HG03521 (cell line): ENCODE measurements around the gene ID4.
"Not testable (repeated sequence)": the region's sequence is repeated elsewhere in the genome, so short reads cannot be mapped to it uniquely, and the experiment has no call there.

Experiments used
- ATAC-seq: cut with Tn5 transposase; IDR thresholded peaks from one replicate; pipeline ENCODE4 v1.9.1; 2021; ENCODE audit warnings: mild to moderate bottlenecking, moderate library complexity; ENCODE audit not compliant: unreplicated experiment

ID4 gene

DNA sequence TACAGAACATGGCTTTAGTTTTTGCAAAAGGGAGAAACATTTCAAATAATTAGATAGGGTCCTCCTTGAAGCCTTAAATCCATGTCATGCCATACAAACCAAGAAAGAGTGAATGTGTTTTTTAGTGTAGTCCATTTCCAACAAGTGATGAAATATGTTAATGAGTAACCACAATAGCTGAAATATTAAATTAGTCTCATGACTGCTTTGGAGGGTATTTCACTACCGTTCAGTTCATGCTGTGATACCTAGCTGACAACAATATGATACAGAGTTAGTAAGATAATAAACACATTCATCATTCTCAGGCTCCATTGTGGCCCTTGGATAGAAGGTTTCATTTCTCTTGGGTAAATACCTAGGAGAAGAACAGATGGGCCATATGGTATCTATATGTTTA is 5.8 kb upstream of the ID4 start:
- no peak for ATAC-seq

DNA sequence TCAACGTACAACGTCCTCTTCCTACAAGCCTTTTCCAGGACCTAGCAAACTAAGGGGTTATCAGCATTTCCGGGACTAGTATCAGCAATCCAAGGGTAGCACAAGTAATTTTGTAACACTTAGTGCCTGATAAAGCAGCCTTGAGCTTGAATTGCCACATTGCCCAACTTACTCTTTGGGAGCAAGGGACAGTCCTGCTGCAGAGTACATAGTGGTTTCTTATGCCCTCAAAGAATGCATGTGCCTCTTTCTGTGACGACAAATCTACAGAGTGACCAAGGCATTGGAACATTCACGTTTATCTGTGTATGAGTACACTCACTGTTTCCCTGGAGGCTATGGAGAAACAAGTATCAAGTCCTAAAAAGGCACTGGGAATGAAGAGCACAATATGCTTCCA is 3.2 kb upstream of the ID4 start:
- no peak for ATAC-seq

DNA sequence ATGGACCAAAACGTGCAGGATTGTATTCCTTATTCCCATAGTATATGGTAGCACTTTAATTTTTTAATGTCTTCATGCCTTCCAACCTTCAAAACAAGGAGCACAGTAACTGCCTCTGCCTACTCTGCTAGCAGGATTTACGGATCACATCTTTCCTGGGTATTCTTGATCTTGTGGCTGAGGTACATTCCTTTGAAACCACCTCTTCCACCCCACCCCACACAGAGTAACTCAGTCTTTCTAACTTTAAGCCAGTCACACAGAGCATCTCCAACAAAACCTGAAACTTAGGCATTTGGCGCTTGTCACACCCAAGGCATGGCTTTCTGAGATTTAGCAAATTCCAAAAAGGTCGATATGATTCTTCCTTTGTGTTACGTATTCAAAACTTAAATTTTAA is 2.3 kb upstream of the ID4 start:
- no peak for ATAC-seq

DNA sequence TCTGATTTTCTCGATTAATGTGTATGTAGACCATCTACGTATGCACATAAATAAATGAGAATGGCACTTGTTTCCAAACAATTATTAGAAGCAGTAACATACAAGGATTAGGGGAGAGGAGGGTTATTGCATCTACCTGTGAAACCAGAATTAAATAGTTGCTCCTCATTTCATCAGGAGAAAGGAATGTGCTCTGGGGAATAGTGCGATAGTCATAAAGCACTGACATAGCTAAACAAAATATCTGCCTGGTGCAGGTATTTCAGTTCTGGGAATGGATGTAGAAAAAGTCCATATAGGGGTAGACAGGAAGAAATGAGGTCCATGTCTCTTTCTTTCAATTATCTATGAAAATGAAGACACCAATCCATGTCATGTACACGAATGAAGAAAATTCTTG is 1.6 kb upstream of the ID4 start:
- ATAC-seq: no peak

DNA sequence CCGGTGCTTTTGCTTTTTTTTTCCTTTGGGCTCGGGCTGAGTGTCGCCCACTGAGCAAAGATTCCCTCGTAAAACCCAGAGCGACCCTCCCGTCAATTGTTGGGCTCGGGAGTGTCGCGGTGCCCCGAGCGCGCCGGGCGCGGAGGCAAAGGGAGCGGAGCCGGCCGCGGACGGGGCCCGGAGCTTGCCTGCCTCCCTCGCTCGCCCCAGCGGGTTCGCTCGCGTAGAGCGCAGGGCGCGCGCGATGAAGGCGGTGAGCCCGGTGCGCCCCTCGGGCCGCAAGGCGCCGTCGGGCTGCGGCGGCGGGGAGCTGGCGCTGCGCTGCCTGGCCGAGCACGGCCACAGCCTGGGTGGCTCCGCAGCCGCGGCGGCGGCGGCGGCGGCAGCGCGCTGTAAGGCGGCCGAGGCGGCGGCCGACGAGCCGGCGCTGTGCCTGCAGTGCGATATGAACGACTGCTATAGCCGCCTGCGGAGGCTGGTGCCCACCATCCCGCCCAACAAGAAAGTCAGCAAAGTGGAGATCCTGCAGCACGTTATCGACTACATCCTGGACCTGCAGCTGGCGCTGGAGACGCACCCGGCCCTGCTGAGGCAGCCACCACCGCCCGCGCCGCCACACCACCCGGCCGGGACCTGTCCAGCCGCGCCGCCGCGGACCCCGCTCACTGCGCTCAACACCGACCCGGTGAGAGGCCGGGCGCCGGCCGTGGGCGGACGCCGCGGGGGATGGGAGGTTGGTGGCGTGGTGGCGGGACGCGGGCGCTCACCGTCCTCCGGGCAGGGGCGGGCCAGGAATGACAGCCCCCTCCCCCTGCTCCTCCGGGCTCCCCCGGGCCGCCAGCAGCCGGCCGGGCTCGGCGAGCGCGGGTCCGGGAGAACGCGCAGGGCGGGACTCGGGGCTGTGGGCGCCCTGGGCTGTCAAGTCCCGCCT is 606 bp downstream of the ID4 start:
- ATAC-seq: no peak

DNA sequence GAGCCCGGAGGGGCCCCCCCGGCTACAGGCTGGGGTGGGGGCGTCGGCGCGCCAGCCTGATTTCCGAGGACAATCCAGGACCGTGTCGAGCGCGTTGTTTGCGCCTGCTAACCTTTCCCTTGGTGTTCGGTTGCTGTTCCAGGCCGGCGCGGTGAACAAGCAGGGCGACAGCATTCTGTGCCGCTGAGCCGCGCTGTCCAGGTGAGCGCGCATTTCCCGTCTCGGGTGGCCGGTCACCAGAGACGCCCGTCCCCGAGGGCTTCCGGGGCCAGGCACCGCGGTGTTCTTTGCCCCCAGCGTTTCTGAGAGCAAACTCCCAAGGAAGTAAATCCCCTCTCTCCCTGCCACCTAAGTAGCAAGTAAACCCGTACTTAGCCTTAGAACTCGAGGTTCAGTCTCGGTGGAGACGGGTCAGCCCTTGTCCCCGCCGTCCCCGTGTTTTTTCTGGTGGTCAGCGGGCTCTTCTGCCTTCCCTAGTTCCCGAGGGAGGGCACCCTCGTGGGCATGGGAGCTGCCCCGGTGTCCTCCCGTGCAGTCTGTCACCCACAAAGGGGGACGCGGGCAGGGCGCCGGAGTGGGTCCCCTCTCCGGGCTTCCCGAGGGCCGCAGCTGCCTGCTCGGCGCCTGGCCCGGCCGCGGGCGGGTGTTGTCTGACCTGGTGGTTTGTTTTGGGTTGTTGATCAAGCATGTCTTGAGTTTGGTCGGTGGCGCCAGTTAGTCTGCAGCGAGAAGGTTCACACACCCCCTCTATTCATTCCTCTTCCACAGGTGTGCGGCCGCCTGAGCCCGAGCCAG is 1.5 kb downstream of the ID4 start:
- ATAC-seq: no peak

DNA sequence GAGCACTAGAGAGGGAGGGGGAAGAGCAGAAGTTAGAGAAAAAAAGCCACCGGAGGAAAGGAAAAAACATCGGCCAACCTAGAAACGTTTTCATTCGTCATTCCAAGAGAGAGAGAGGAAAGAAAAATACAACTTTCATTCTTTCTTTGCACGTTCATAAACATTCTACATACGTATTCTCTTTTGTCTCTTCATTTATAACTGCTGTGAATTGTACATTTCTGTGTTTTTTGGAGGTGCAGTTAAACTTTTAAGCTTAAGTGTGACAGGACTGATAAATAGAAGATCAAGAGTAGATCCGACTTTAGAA is 2.0 kb downstream of the ID4 start:
- no peak for ATAC-seq

DNA sequence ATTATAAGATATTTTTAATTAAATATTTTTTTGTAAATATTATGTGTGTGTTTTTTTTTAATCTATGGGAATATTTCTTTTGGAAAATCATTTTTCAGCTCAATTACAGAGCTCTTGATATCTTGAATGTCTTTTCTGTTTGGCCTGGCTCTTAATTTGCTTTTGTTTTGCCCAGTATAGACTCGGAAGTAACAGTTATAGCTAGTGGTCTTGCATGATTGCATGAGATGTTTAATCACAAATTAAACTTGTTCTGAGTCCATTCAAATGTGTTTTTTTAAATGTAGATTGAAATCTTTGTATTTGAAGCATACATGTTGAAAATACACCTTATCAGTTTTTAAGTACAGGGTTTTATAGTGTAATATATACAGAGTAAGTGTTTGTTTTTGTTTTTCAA is 2.6 kb downstream of the ID4 start:
- no peak for ATAC-seq

DNA sequence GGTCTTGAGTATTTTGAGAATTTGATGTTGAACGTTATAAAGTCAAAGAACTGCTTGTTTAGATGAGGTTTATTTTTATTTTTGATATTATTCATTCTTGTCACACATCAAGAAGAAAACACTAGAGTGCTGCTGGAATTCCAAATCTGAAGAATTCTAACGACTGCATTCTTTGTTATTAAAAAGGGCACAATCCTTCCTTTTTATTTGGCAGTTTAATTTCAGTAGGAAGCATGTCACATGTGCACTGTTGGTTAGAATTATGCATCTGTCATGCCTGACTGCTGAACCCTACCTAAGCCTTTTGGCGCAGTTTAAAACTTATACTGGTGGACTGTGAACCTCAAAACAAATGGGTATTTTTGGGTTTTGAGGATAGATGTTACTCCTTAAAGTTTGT is 4.0 kb downstream of the ID4 start:
- ATAC-seq: no peak

DNA sequence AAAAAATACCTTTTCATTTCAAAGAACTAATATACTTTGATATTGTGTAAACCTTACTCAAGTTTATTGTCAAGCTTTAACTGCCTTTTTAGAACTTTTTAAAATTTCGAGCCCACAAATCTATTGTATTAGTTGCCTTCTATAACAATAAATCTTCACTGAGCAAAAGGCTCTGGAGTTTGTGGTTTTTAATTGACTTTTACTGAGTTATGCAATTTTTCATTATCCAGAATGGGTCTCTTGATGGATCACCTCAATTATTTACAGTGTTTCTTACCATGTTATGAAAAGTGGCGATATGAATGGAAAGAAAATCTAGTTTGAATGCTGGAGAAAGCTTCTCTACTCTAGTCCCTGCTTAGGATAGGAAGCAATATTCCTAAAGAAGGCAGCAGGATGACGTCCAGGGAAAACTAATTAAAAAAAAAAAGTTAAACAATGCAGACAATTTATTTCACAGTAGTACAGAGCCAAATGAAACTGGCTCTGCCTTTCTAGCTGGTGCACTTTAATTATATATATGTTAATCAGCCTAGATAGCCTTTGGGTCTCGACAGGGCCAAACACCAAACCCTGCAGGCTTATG is 5.0 kb downstream of the ID4 start:
- ATAC-seq: no peak

DNA sequence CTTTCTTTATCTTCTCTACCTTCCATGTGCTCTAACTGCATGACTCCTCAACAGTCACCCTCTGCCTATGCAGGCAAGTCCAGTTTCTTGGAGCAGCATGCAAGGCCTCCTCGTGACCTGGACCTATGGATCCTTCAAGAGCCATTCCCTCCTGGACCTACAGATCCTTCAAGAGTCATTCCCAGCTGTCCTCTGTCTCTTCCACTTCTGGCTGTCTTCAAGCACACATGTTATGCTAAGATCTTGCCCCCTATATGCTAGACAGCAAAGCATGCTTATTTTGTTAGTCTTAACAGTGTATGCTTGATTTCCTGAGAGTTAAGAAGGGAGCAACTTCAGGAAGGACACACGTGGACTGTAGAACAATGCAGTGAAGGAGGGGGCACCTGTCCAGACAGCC is 7.5 kb downstream of the ID4 start:
- no peak for ATAC-seq

DNA sequence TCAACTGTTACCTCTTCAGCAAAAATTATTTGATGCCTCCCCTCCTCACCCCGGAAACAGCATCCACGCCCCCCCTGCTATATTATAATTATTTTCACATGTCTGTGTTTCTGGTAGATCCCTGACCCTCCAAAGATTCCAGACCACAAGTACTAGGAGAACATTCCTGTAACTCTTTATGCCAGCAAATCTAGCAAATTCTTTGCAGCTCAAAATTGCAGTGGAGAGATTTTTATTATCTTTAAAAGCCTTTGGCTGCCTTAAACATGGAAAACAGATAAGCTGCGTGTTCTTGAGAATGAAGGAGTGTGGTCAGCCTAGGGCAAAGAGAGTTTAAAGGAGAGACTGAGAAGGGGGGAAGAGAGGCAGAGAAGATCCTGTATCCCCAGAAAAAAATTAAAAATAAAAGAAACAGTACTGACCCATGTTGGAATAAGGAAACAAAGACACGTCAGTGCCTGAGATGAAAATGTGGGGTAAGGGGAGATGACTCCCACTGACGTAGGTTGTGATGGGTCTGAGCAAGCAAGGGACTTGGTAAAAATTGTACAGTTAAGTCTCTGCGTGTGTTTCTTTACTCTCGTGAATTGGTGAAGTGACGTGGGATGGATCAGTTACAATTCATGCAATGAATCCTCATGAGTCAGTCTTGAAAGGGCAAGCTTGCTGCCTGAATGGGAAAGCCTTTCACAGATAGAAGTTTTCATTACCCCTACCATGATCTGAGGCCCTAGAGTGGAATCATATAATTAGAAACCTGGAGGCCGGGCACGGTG is 8.3 kb downstream of the ID4 start:
- ATAC-seq: no peak

DNA sequence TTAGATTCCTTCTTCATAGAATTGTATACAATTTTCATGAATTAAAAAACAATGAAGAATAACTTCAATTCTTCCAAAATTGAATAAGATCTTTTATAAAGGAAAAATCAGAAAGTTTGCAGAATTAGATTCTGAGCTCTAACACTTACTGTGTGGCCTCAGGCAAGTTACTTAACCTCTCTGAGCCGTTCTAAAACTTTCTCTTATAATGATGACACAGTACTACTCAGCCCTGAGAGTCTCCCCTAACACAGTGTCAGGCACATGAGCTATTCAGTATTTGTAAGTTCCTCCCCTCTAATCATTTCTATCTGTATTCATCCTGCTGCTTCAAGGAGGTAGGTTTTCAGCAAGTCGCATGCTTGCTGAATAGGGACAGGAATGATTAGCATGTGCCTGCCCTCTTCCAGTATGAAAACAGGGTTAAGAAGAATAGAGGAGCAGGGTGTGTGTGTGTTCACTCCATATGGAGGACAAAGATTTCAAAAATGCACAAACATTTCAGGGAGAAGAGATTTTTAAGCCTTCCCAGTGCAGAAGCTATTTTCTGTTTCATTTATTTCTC is 11.4 kb downstream of the ID4 start:
- ATAC-seq: no peak

DNA sequence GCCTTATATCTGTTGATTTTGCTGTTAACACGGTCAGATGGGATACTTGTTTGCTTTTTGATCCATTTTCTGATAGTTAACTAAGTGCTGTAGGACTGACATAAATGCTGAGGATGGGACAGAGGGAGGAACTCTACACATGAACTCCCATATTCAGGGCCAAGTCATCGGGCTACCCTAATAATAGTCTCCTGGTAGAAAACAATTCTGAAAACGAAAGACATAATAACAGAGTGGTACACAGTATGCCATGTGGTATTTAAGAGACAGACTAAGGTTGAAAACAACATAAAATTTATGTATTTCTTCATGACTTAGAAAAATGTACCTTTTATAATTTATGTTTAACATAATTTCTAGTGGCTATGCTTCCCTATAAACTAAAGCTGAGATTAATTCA is 12.0 kb downstream of the ID4 start:
- ATAC-seq: no peak

DNA sequence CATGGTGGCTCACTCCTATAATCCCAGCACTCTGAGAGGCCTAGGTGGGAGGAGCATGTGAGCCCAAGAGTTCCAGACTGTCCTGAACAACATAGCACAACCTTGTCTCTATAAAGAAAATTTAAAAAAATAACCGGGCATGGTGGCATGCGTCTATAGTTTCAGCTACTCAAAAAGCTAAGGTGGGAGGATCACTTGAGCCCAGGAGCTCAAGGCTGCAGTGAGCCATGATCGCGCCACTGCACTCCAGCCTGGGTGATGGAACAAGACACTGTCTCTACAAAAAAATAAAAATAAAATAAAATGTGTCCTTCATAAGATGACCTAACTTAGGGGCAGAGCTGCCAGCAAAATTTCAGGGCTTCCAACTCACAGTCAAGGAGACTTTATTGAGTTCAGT is 12.6 kb downstream of the ID4 start:
- no peak for ATAC-seq

DNA sequence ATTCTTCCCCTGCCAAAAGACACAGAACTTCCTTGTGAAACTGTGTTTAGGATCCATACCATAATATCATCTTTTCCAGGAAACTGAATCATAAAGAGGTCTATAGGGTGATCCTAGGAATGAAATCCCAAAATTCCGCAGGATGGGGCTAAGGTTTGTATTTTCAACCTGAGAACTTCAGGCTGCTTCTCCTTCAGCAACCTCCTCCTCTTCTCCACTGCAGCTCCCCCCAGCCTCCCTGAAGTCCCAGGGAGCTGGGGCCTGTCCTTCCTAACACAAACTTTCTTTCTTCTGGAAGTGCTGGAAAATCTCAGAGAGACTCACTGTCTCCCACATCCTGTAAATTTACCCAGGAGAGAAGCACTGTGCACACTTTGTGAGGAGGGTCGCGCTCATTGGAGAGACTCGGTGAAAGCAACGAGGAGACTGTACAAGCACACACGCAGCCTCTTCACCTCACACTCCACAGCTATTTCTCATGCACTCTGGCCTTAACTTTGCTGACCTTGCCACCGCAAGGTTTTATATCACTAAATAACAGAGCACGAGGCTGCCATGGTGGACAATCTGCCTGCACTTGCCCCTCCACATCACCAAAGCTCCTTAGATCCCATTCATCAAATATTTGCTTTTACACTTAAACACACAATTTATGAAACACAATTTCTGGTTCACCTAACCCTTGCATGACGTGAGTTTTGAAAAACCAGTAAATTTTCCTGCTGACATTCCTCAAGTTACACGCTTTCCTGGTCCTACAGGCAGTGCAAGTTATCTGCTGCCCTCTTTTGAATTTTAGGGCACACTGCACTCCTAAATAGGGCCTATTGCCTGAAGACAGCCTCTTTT is 14.3 kb downstream of the ID4 start:
- ATAC-seq: no peak

DNA sequence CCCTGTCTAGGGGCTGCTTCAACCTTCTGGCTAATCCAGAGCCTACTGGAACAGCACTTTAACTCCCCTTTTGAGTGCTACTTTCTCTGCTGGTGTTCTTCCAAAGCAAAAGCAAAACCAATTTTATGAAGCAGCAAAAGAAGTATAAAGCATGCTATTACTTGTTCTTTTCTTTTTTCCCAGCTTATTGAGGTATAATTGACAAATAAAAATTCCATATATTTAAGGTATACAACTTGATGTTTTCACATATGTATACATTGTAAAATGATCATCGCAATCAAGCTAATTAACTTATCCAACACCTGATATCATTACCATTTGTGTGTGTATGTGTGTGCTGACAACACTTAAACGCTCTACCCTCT is 14.9 kb downstream of the ID4 start:
- ATAC-seq: no peak

DNA sequence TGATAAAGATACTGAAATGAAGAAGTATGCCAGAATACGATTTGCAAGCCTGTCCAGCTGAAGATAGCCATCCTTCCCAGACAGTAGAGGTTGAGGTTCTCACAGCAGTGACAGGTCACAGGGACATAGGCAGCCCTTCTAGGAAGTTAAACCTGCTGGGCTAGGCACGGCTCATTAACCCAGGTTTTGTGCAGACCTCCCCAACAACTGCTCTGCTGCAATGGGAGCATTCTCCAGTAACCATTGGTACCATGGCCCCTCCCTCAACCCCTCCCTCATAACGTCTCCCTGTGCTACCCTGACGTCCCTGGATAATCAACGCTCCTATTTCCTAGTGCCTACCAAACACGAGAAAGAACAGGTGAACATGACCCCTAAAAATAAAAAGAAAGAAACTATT is 15.8 kb downstream of the ID4 start:
- no peak for ATAC-seq

DNA sequence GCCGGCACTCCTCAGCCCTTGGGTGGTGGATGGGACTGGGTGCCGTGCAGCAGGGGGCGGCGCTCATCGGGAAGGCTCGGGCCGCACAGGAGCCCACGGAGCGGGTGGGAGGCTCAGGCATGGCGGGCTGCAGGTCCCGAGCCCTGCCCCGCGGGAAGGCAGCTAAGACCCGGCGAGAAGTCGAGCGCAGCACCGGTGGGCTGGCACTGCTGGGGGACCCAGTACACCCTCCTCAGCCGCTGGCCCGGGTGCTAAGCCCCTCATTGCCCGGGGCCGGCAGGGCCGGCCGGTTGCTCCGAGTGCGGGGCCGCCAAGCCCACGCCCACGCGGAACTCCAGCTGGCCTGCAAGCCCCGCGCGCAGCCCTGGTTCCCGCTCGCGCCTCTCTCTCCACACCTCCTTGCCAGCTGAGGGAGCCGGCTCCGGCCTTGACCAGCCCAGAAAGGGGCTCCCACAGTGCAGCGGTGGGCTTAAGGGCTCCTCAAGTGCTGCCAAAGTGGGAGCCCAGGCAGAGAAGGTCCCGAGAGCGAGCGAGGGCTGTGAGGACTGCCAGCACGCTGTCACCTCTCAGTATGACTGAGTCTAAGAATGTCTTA is 17.3 kb downstream of the ID4 start:
- ATAC-seq: not testable (repeated sequence)

DNA sequence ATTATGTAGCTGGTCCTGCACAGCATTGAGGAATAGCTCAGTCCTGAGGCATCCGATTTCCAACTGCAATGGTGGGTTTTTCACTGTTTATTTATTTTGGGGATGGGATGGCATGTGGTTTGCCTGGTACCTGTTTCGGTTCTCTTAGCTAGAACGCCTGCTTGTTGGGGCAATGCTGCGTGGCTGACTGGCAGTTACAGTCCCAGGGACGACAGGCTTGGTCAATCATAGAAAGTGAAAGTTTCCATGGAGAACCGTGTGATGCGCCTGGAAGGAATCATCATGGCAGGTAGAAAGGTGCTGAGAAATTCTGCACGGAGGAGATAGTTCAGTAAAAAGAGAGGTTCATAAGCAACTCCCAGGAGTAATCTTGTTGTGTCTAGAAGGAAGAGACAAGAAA is 18.4 kb downstream of the ID4 start:
- no peak for ATAC-seq
